GM18520 (cell line): Measurements from ENCODE around the gene VPS50.
A peak's percentile ranks its signal among the peaks of the same experiment; 100 is the strongest.
"Not testable (repeated sequence)": the region's sequence is repeated elsewhere in the genome, so short reads cannot be mapped to it uniquely, and the experiment has no call there.

ENCODE experiments used
- ATAC-seq: cut with Tn5 transposase; IDR thresholded peaks from one replicate; pipeline ENCODE4 v1.9.1; 2021; ENCODE audit not compliant: unreplicated experiment

Gene VPS50

GRCh38 chr7:93326291-93326690 lies 94.1 kb downstream of the VPS50 start:
- not testable (repeated sequence) for ATAC-seq

GRCh38 chr7:93327006-93327633 lies 95.0 kb downstream of the VPS50 start:
- ATAC-seq, result no peak

- ATAC-seq, result no peak
These were observed 99.5 kb downstream of the VPS50 start for GRCh38 chr7:93331706-93332105.

DNA sequence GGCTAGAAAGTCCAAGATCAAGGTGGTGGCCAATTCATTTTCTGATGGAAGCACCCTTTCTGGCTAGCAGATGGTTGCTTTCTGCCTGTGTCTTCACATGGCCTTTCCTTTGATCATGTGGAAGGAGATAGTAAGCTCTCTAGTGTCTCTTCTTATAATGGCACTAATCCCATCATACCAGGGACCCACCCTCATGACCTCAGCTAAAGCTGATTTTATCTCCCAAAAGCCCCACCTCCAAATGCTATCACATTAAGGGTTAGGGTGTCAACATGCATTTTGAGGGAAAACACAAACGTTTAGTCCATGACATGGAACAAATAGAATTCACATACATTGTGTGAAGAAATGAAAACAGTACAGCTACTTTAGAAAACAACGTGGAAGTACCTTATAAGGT lies 100.0 kb downstream of the VPS50 start:
- ATAC-seq, result no peak

DNA sequence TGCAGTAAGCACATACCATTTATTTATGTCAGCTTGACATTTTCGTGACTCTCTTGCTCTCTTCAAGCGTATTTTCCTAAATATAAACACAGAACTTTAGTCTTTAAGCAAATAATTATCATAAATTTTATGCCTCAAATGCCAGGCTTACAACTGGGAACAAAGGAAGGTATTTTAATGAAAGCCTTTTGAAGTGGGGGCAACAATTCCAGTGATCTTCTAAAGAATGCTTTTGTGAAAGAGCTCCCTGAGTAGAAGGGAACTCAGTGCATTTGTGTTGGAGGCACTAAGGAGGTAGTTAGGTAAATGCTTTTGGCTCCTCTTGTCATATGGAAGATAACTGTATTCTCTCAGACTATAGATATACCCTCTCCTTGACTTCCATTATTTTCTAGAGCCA lies 104.9 kb downstream of the VPS50 start:
- no peak for ATAC-seq

DNA sequence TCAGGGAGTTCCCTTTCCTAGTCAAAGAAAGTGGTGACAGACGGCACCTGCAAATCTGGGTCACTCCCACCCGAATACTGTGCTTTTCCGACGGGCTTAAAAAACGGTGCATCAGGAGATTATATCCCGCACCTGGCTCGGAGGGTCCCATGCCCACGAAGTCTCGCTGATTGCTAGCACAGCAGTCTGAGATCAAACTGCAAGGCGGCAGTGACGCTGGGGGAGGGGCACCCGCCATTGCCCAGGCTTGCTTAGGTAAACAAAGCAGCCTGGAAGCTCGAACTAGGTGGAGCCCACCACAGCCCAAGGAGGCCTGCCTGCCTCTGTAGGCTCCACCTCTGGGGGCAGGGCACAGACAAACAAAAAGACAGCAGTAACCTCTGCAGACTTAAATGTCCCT lies 110.0 kb downstream of the VPS50 start:
- ATAC-seq, result not testable (repeated sequence)

- ATAC-seq, result no peak
These were observed 118.2 kb downstream of the VPS50 start for GRCh38 chr7:93350338-93350737.

- ATAC-seq, result no peak
These were observed 120.7 kb downstream of the VPS50 start for GRCh38 chr7:93352881-93353280.

DNA sequence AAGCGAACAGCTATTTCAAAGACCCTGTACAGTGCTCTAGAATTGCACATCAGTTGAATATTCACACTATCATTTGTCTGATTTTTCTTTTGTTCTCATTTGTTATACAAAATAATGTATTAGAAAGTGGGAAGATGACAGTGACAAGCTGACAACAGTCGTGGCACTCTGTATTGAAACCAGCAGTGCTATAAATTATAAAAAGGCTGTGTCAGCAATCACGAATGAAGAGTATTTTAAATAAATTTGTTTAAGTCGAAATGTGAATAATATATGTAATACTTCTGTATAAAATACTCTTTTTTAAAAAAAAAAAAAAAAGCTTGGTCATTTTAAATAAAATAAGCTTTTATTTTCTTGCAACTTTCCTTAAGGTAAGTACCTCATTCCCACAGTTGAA lies 122.6 kb downstream of the VPS50 start:
- no peak for ATAC-seq

DNA sequence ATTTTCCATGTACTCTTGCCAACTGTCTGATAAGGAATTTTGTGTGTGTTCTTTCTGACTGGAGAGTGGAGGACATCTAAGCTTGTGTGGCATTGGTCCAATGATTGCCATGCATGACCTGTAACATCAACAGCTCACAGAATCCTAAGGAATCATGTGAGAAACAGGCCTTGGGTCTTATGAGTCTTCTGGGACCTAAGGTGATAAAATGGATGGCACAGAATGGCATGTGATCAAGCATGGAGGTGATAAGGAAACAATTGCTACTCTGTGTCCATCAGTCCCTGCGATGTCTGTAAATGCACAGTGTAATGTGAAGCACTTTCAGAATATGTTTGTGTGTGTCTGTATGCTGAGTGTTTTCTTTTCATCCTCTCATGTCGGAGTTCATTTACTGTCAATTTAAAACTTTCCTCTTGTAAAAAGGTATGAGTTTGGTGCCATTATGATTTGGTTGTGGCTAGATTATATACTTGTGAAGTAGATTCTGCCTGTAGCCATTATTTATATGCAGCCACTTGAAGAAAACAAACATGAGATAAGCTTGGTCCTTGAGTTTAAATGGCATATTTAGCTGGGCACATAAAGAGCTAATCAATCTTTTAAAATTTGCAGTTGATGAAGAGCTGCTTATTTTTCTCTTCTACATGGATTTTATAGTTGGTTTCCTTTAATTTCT lies 127.5 kb downstream of the VPS50 start:
- ATAC-seq, result no peak

GRCh38 chr7:93361853-93362252 lies 129.7 kb downstream of the VPS50 start:
- no peak for ATAC-seq

GRCh38 chr7:93364806-93365205 lies 132.6 kb downstream of the VPS50 start:
- ATAC-seq, result no peak

GRCh38 chr7:93365341-93365740 lies 133.2 kb downstream of the VPS50 start:
- no peak for ATAC-seq

DNA sequence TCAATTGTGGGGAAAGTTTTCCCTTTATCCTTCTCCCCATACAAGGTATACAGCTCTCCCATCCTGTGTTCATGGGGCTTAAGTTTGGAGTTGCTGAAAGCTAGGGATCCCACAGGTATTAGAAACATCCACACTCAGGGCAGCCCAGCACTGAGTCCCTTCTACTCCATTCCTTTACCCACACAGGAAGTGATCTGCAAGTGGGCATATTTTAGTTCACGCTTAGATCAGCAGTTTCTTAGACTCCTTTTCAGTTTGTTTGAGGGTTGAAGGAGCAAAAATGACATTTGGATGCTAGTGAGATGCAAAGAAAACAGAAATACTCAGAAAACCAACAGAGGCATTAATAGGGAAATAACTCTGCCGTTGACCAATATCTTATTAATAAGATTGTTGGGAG lies 134.7 kb downstream of the VPS50 start:
- ATAC-seq, result no peak

GRCh38 chr7:93367254-93367653 lies 135.1 kb downstream of the VPS50 start:
- no peak for ATAC-seq

DNA sequence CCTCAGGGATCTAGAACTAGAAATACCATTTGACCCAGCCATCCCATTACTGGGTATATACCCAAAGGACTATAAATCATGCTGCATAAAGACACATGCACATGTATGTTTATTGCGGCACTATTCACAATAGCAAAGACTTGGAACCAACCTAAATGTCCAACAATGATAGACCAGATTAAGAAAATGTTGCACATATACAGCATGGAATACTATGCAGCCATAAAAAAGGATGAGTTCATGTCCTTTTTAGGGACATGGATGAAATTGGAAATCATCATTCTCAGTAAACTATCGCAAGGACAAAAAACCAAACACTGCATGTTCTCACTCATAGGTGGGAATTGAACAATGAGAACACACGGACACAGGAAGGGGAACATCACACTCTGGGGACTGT lies 138.8 kb downstream of the VPS50 start:
- ATAC-seq, result not testable (repeated sequence)

DNA sequence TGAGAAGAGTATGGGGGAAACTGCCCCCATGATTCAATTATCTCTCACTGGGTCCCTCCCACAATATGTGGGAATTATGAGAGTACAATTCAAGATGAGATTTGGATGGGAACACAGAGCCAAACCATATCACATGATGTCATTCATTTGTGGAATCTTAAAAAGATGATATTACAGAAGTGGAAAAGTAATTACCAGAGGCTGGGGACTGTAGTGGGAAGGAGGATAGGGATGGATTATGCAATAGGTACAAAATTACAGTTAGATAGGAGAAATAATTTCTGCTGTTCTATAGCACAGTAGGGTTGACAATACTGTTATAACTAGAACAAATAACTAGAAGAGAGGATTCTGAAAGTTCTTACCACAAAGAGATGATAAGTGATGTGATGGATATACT lies 141.4 kb downstream of the VPS50 start:
- no peak for ATAC-seq

DNA sequence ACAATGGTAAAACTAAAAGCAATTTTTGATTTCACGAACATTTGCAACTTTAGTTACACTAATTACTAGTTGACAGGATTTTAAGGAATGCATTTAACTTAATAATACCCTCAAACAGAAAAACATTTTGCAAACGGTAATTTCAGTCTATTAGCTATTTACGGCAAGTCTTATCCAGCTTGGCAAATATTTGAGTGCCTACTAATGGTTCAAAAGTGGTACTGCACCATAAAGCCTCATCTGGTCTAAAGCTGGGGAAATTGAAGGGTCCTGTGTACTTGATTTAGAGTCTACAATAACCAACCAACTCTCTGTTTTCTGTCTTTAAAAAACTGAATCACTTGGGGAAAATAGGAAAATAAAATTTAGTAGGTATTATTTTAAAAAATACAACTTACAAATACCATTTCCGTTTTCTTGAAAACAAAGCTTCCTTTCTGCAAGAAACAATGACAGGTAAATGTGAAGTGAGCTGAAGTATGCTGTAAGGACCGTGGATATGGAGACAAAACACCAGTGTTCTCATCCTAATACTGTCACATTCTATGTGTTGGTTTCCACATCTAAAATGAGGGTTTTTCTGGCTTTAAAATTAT lies 142.3 kb downstream of the VPS50 start:
- ATAC-seq, result peak; percentile 61

GRCh38 chr7:93375603-93376002 lies 143.4 kb downstream of the VPS50 start:
- ATAC-seq, result no peak

GRCh38 chr7:93378131-93378760 lies 146.1 kb downstream of the VPS50 start:
- ATAC-seq, result no peak

GRCh38 chr7:93382362-93382761 lies 150.2 kb downstream of the VPS50 start:
- no peak for ATAC-seq

GRCh38 chr7:93390660-93391059 lies 158.5 kb downstream of the VPS50 start:
- no peak for ATAC-seq
